ENCODE results near the gene OSGEP.
A peak's percentile ranks its signal among the peaks of the same experiment; 100 is the strongest.

OSGEP gene

DNA sequence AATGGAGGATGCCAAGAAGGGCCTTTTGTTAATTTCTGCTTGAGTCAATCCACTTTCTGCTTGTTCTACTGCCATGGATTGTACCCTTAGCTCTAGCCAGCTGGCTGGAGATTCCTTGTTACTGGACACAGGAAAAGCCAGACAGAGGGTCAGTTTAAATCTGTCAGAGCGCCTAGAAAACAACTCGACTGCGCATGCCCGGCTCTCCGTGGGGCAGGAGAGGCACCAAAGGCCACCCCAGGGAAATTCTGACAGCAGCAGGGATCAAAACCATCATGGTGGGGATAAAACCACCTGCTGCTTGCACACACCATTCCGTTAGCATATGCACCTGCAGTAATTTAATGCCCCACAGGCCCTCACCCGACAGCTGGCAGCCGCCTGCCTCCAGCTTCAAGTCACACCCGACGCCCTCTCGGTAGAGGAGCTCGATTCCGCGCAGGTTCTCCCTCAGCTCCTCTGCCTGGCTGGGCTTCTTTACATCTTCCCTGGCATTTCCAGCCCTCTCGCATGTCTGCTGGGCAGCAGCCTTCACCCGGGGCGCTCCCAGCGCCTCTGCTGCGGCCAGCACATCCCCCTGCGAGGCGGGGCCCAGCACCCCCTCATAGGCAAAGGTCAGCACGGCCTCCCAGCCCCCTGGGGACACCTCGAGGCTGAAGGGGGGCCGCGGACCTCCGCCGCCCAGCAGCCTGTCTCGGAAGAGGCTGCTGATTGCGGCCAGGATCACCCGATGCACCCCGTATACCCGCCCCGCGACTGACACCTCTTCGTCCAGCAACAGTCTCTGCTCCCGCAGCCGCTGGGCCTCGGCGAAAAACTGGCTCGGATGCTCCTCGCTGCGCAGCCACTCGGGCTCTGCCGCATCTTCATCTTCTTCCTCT lies 19.7 kb downstream of the OSGEP start:
- DNase-seq (ENCODE audit: low read depth in 2 of 2, low spot score in 1 of 2), result no peak

DNA sequence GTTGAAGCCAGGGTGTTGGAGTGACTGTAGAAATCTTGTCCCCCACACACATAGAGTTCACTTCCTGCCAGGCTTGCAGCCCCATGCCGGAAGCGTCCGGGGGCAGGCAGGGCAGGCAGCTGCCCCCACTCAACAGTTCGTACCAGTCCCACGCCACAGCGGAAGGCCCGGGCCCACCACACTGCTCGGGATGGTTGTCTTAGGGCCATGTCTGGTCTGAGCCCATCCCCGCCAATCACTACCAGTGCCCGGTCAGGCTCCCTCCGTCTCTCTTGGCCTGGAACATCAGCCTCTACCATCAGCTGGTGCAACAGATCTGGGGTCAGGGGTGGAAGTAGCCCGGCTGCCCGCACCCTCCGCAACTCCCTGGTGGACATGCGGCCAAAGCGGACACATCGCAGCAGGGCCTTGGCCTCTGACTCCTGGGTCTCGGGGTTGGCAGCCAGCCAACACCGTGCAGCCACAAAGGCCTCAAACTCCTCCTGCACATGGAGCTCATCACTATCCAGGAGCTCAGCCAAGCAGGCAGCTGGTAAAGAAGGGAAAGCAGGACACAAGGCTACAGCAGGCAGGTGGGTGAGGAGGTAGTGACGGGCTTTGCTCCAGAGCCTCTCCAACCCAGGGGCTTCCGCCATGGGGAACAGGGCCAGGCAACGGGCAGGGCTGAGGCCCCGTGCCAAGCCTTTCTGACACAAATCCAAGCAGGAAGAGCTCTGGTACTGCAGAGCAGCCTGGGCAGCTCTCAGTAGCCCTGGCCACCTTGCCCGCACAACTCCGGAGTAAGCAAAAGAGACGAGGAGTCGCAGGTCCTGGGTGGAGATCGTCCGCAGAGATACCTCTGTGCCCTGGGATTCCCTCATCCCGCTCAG lies 24.6 kb downstream of the OSGEP start:
- DNase-seq (ENCODE audit: low read depth in 2 of 2, low spot score in 1 of 2), result no peak

DNA sequence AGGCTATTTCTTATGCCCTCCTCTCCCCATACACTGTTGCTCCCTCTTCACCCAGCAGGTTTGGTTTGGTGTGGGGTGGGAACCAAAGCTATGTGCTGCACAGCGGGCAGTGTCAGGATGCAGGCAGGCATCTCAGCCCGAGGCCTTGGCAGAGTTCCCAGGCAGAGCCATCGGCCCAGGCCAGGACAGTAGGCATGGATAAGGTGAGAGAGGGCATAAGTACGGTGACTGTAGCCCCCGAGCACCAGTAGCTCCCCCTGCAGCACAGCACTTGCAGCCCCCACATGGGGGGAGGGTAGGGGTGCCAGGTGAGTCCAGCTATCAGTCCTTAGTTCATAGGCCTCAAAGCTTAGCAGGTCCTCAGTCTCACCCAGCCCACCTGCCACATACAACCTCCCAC lies 25.8 kb downstream of the OSGEP start:
- DNase-seq (ENCODE audit: low read depth in 2 of 2, low spot score in 1 of 2), result no peak

DNA sequence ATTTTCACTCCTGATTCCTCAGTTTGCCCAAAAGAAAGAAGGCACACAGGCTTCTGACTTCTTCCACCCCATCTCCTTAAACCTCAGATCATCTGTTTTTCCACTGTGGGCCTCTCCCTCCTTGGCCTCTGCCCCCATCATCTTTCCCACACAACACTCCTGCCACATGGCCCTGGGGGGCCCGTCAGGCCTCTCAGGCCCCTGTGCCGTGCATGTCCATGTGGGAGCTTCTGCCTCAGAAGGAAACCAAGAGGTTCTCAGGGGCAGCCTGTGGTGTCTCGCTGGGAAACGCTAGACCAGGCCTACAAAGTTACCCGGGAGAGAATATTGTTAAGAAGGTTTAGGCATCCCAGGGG lies 26.6 kb downstream of the OSGEP start:
- DNase-seq (ENCODE audit: low read depth in 2 of 2, low spot score in 1 of 2), result no peak

DNA sequence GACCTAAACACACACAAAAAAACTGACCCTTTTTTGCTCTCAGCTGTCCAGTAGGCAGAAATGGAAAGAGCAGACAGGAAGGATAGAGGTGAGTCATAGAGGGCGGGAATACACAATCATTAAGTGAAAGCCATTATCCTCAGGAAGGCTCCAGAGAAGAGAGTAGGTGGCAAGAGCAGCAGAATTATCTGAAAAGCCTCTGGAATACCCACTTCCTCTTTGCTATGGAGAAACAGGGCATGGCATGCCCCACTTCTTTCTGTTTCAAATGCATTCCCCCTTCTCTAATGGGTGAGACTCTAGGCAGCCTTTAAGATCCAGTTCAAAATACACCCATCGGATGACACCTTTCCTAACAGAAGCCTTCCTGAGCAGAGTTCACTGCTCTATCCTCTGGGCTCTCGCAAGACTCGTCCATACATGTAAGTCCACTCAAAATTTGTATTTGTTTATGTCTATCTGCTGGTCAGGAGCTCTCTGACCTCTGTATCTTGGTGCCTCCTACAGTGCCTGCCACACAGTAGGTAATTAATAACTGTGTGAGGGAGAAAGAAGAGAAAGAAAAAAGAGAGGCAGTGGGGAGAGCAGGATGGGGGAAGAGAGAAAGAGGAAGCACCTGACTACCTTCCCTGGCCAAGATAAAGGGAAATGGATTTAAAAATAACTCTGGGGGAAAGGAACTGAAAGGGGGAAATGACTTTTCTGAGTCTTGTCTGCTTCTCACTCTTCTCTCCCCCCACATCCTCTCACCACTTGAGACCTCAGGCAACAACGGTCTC lies 27.2 kb downstream of the OSGEP start:
- no peak for DNase-seq (ENCODE audit: low read depth in 2 of 2, low spot score in 1 of 2)

DNA sequence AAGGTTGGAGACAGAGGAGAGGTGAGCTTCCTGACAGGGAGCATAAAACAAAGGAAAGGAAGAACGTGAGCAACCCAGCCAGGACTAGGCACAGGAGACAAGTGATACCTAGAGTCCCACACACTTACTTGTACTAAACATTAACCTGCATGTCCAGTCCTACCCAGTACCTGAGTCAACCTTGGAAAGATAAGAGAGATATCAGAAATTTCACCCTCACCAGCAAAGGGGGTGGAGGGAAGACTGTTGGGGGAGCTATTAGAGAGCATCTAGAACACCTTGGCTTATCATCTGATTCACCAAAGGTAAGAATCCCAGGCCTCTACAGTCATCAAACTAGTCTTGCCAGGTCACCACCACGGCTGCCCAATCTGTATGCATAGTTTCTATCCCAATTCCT lies 29.8 kb downstream of the OSGEP start:
- DNase-seq (ENCODE audit: low read depth in 2 of 2, low spot score in 1 of 2), result no peak

DNA sequence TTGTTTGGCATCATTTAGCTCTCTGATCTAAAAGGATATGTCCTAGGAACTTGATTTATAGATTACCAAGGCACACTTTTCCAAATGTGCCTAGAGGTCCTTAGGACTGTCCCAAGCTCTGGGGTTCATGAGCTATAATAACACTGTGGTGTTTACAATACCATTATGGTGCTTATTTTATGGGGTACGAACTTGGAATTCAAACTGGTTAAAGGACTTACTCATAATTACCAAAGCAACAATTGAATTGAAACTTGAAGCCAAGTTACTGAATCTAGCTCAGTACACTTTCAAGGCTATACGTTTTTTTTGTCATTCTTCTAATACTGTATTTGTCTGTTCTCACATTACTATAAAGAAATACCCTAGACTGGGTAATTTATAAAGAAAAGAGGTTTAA lies 31.7 kb downstream of the OSGEP start:
- DNase-seq (ENCODE audit: low read depth in 2 of 2, low spot score in 1 of 2), result no peak

DNA sequence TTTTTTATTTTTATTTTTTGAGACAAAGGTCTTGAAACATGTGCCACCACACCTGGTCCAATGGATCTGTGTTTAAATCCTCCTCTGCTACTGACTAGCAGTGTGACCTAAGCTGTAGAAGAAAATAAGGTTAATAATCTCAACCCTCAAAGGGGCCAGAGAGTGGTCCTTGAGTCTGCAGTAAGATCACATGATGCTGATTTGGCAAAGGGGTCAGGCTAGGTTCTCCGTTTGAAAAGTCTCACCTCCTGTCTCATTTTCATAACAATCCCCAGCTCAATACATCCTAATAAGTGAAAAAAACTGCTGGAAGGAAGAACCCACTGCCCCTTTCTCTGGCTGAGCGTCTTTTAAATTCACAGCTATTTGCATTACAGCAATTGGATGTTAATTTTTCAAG lies 33.3 kb downstream of the OSGEP start:
- no peak for DNase-seq (ENCODE audit: low read depth in 2 of 2, low spot score in 1 of 2)

DNA sequence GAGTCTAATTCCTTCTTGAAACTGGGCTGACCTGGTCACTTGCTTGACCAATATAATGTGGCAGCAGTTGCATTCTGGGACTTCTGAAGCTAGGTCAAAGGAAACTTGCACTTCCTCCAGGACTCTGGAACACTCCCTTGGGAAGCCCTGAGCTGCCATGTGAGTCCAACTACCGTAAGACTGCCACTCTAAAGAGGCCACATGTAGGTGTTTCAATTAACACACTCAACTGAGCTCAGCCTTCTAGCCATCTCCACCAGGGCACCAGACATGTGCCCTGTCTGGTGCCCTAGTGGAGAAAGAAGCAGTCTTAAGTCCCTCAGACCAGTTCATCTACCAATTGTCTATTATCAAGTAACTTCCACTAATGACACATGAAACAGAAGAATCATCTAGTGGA lies 35.2 kb downstream of the OSGEP start:
- no peak for DNase-seq (ENCODE audit: low read depth in 2 of 2, low spot score in 1 of 2)

DNA sequence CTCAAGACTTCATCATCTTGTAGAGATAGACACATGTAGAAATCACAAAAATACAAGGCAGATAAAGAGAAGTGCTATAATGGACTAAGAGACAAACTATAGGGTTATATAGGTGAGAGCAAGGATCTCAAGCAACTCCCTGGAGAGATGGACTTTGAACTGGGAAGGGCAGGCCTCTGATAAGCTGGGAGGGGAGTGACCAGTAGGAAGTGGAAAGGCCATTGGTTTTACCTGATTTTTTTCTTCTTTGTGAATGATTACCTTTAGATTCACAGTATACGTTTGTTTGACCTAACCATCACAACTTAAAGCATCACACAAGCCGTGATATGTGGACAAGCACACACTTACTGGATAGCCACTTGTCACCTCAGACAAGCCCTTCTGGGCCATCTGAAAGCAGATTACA lies 36.1 kb downstream of the OSGEP start:
- no peak for DNase-seq (ENCODE audit: low read depth in 2 of 2, low spot score in 1 of 2)

DNA sequence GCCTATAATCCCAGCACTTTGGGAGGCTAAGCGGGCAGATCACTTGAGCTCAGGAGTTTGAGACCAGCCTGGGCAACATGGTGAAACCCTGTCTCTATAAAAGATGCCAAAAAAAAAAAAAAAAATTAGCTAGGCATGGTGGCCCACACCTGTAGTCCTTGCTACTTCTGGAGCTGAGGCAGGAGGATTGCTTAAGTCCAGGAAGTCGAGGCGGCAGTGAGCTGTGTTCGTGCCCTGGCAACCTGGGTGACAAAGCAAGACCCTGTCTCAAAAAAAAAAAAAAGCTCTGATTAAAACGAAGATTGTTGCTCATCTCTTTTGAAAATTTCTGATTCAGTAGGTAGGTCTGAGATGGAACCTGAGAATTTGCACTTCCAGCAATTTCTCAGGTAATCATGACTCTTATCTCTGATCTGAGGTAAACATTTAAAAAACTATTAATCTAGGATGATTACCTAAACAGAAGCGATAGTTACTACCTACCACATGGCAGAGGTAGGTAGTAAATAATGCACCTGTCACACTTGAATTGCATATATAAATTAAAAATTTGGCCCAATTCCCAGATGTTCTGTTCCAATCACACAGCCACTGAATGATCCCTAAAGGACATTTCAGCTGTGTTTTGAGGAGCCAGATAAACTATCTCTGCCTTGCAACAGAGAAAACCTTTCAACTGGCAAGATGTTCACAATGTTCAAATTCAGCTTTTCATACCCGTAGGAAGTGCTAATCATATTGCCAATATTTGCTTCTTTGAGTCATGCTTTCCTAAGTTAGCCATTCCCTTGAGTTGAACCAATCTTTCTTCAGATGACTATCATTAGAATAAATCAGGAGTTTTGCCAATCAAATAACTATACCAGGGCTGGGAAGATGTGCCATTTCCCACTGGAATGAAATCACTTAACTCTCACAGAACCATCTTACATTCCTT lies 37.1 kb downstream of the OSGEP start:
- DNase-seq (ENCODE audit: low read depth in 2 of 2, low spot score in 1 of 2), result no peak

DNA sequence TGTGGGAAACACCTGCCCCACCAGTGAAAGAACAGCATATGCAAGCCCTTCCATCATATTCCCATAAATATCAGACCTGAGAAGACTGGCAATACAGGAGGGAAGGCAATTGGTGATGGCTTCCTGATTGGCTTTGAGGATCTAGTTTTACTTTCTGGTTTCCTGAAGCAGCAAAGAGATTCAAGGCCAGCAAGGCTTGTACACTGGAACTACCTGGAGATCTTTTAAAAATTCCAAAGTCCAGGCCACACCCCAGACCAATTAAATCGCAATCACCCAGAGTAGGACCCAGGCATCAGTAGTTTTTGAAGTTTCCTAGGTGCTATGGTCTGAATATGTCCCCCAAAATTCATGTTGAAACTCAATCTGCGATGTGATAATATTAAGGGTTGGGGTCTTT lies 38.4 kb downstream of the OSGEP start:
- DNase-seq (ENCODE audit: low read depth in 2 of 2, low spot score in 1 of 2), result no peak

DNA sequence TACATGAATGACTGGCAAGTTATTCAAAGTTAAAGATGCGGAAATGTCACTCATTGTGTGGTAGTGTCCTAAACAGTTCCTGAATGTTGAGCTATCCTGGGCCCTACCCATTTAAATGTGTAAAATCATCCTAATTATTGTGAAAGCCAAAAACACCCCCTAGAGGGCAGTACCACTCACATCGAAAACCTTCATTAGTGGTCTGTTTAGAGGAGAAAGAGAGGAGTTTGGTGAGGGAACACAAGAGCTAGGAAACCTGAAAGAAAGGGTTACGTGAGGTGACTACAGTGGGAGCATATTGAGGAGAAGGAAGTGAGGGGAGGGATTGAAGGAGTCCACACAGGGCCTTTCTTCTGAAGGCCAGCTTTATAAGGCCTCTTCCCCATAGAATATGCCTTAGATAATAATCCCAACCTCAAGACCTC lies 38.8 kb downstream of the OSGEP start:
- DNase-seq (ENCODE audit: low read depth in 2 of 2, low spot score in 1 of 2), result no peak

DNA sequence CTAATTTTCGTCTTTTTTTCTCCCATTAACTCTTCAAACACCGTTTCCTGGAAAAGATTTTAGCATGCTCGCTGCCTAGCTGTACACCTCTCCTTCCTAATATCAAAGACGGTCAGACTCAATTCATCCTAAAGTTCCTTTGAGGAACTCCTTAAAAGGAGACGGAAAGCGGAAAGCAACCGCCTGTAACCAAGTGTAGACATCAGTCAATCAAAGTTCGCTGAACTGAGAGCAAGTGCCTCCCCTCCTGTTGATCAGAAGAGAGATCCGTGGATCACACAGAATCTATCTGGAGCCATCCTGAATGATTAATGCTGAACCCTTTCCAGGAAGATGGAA lies 40.9 kb downstream of the OSGEP start:
- no peak for DNase-seq (ENCODE audit: low read depth in 2 of 2, low spot score in 1 of 2)

DNA sequence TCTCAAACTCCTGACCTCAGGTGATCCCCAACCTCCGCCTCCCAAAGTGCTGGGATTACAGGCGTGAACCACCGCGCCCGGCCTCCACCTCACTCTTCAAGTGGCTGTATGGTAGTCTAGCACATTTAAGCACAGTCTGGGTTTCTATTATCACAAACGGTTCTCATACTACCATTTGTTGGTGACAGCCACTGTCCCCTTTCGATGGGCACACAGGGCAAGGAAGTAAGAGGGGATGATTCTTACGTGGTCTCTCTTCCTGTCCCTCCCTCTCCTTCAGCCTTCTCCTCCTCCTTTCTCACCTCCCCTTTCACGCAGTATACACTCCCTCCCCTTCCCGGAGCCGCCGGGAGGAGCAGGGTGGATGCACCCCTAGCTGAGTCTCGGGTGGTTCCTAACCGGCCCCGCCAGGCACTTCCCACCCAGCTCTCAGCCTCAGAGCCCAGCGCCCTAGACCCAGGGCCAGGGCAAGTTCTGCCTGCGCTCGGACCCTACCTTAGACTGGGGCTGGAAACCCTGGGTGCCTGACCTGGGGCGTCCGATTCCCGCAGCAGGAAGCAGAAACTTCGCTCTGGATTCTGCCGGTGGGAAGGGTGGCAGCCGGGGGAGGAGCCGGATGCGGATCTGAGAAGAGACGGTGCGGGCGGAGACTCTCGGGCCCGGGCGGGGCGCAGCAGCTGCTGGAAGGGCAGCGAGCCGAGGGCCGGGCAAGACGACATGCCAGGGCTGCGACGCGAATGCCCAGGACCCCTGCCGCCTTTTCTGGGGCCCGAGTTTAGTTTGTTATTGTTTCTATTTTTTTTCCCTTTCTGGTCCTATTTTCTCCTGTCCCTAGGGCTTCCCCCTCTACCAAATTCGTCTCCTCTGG lies 41.5 kb downstream of the OSGEP start, which contains the start of gene TEP1:
TSS of gene TEP1 (minus strand) at position 626 of the 868 bp plus-strand sequence. CDS start 5,062 bp downstream, outside the sequence.
- DNase-seq (ENCODE audit: low read depth in 2 of 2, low spot score in 1 of 2), result peak; percentile 37 to 53

DNA sequence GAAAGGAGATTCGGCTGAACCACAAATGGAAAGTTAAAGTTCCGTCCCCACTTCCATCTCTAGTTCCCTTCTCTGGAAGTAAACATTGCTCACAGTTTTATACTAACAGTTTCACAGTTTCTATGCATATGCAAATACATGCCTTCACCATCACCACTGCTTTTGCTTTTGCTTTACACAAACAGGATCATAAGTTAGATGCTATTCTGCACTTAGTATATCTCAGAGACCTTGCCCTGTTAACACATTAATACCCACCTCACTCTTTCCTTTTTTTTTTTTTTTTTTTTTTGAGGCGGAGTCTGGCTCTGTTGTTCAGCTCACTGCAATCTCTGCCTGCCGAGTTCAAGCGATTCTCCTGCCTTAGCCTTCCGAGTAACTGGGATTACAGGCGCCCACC lies 42.2 kb downstream of the OSGEP start:
- no peak for DNase-seq (ENCODE audit: low read depth in 2 of 2, low spot score in 1 of 2)

DNA sequence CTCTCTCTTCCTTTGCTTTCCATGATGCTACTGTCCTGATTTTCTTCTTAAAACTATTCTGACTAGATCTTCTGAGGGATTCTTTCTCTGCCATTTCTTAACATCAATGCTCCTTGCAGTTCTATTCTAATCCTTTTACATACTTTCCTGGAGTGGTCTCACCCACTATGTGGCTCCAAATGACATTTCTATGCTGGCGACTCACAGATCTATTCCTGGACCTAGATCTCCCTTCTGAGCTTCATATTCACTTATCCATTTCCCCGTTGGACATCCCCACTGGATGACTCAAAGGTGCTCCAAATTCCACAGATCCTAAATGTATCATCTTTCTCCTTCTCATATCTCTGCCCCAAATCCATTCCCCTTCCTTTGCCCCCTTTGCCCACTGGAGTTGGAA lies 45.4 kb downstream of the OSGEP start:
- no peak for DNase-seq (ENCODE audit: low read depth in 2 of 2, low spot score in 1 of 2)

DNA sequence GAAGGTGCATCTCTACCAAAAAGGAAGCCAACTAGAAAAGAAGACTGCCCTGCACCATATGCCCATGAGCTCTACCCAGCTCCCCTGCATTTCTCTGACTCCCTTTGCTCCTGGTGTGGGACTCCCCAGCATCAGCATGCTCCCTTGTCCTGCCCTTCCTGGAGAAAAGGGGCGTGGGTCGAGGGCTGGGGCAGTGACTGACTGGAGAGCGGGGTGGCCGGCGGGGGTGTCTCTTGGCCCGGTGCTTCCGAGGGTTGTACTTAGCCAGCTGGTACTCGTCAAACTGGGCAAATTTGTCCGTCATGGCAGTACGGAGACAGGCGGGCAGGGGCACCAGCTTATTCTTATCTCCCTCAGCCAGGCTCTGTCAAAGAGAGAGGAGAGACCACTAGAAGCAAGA lies 51.1 kb downstream of the OSGEP start:
- DNase-seq (ENCODE audit: low read depth in 2 of 2, low spot score in 1 of 2), result no peak

DNA sequence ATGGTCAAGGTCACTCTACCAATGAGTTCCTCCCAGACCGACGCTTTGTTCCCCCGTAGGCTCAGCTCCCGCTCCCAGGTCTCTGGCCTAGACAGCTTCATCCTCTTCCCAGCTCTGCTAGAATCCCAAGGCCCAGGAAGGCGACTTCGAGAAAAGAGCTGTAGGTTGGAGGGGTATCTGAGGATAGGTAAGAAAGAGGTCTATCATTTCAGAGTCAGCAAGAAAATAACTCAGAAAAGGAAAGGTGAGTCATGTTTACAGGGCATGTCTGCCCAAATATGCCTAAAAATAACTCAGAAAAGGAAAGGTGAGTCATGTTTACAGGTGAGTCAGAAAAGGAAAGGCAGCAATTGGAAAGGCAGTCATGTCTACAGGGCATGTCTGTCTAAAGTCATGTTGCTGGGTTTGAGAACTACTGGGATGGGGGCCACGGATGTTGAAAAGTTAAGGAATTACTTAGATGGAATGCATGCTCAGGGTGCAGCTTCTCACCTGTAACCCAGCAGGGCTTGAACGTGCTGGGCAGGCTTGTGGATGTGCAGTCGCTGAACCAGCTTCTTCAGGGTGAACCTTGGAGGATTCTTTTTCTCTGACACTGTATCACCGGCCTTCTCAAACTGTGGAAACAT lies 53.5 kb downstream of the OSGEP start:
- DNase-seq (ENCODE audit: low read depth in 2 of 2, low spot score in 1 of 2), result no peak

Measured in stimulated activated CD8-positive, alpha-beta memory T cell treated with anti-CD3 and anti-CD28 coated beads, Interleukin-4, amount 100 ng/mL, for 4 hours (primary cell).